Hematopoietic multipotent progenitor cell treated with erythropoietin and hydrocortisone succinate and interleukin-3 and kit ligand, for 17 days (in vitro differentiated cells): ENCODE results near the gene FMN1.

Experiments
- DNase-seq: peaks from one replicate; pipeline ENCODE4 v3.0.0-alpha.2; 2015; ENCODE audit warnings: low spot score

The FMN1 gene

DNA sequence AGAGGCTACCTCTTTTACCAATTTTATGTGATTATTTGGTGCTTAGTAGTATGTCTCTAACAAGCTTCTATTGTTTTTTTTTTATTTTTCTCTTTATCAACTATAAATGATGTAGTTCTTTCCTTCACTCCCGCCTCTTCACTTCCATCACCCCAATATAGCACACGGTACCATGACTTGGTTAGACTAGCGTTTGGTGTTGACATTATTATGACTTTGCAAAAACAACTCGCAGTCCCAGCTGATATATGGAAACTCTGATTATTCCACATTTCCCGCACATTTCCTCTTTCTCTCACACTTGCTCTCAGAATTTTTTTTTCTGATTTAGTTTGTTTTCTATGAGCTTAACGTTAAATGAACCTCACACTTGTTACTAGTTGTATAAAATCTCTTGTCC, 314.5 kb downstream of the FMN1 start:
- no peak for DNase-seq

DNA sequence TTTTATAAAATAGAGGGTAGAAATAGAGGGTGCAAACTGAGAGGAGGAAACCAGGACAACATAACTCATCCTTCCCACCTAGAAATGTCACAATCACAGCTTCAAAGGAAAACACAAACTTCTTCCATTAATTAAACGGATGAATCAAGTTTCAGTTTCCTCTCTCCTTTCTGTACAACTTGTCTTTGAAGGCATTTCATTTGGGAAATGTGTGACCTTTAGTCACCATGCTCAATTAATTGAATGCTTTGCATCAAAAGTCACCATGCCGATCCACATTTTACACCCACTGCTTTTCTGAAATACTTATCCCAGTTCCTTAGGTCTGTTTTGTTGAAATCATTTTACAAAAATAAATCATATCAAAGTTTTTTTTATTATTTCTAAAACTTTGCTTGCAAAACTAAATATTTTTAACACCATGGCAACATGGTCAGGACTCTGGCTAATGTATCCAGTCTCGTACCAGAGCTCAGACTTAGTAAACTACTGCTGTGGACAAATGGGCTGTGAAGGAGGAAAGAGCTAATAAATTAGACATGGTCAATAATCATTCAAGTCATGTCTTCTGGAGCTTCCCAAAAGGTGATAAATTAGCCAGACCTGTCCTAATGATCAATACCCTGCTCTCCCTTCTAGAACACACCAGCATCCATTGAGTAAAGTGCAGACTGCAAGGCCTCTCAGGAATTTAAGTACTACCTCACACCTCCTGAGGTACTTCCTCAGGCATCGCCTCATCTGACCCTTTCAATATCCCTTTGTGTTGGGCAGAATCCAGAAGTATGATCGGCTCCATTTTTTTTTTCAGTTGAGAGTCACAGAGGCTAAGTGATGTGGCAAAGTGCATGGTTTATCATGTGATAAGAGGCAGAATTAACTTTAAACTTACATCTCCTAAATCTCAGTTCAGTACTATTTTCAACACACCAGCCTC, 315.4 kb downstream of the FMN1 start:
- no peak for DNase-seq

DNA sequence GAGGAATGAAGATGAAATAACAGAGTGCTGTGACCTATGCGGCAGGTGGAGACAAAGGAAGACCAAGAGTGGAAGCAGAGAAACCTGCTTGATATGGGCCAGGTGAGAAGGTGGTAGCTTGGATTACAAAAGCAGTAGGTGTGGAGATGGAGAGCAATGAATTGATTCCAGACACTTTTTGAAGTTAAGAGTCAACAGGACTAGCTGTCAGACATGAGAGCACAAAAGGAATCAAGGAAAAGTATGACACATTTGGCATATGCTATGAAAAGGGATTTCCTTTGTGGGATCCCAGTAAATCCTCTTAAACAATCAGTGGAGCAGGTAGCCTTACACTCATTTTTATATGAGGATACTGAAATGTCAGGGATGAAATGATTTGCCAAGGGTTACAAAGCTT, 316.2 kb downstream of the FMN1 start:
- DNase-seq, result no peak

DNA sequence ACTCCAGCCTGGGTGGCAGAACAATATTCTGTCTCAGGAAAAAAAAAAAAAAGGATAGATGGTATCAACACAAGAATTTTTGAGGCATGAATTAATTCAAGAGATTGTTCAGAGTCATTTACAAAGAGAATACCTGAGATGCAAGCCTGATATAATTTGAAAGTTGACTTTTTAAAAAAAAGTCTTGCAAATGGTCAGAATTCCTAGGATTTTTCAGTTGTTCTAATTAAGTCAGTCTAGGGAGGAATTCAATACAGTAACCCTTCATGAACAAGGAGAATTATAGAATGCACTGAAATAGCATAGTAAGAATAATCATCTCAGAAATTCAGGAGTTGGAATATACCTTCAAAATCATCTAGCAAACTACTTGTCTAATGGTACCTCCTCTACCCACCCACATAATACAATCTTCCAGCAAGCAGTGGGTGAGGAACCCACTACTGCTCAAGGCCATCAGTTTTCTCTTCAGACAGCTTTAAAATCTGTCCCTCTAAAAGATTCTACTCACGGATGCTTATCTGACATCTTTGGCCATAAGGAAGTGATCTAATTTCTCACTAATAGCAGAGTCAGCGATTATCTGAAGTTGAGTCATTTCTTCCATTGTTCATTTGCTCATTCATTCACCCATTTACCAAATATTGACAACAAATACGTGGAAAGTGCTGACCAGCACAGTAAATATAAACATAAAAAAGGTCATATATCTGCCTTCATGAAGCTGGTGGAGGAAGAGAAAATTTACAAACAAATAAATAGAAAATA, 317.1 kb downstream of the FMN1 start:
- no peak for DNase-seq

DNA sequence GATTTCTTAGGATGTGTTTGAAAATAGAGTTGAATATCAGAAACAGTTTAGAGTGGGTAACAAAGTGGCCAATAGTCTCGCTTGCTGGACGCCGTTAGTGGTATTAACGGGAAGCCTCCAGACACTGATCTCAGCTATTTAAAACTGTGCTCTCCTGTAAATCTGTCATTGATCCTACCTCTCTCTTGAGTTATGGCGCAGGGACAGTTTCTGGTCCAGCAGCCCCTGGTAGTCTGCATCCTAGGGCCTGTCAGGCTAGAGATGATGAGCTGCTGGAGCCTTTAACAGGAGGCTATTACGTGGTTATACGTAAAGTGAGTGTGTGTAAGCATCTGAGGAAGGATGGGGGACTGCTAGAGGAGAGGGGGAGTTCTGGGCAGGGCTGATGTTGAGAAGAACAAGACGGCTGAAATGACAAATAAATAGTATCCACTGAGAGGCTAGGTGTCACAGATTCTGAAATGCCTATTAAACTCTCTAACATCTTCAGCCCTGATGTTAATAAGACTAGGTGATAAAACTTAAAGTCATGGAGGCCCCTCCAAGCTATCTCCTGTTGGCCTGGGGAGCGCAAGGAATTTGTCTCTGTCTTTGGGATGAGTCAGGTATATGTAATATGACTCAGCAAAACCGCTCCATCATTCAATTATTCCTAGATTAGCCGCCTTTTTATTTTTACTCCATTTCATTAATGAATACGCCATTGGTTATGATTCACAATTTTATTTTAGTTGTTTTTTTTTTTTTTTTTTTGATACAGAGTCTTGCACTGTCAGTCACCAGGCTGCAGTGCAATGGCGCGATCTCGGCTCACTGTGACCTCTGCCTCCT, 321.0 kb downstream of the FMN1 start:
- no peak for DNase-seq

DNA sequence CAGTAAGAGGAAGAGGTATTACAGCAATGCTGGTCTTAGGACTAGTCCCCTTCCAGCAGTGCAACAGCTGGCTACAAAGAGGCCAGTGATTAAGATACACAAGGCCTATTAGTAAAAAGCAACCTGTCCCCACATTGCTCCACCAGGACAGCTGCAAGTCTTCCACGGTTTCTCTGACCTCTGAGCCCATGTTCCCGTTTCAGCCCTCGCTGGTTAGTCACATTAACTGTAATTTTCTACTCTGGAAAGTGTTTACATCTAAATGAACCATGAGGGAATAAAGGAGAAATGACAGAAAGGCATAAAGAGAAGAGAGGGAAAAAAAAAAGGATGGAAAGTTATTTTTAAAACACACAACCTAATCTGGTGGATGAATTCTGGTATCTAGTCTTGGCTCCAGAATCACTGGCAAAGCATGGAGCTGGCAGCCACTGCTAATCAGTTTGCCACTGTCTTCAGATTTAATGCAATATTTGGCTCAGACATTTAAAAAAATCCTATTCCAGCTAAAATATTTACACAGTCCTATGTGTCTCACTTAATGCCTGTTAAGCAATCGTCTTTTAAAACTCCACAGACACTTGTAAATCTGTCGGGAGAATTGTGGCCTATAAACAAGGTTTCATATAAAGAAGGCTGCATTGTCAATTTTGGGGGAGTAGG, 321.8 kb downstream of the FMN1 start:
- DNase-seq, result no peak

DNA sequence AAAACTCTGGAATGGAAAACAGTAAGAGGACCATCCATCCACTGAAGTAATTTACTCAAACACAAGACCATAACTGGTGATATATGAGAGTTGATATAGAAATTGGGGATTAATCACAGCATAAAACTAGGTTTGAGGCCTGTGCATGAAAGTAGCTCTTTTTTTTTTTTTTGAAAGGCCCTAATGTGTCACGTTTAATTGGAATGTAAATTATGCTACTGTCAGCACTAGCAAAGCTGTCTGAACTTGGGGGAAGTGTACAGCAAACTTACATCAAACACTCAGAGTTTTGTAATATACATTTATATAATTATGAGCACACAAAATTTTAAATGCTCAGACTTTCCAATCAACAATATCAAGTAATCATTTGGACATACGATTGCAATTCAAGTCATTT, 322.6 kb downstream of the FMN1 start:
- no peak for DNase-seq

DNA sequence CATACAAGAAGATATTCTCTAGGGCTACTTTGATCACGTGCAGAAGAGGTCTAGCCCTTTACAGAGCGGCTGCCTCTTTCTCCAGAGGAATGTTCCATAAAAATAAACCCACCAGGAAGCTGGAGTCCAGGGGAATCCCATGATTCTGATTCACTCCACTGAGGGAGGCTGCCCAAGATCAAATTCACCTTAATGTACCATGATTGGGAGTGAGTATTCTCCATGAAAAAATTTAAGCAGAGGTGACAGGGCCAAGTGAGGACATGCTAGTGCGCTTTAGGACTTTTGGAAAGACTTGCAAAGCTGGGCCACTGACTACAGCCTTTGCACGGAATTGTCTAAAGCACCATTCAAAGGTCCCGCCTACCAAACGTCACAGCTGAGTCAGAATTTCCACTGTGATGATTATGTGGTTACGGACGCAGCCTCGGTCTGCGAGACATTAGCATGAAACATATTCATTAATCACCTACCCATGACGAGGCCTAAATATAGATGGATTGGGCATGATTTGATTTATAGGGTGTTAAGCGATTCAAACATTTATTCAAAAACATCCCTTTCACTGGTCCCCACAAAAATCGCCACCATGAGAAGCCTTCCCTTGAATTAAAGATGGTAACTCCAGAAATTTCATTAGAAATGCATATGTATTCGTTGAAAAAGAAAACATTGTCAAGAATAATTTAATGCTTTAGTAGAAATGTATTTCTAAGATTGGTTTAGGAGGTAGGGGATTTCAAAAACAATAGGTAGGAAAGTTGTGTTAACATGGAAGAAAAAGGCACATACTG, 324.1 kb downstream of the FMN1 start:
- no peak for DNase-seq

DNA sequence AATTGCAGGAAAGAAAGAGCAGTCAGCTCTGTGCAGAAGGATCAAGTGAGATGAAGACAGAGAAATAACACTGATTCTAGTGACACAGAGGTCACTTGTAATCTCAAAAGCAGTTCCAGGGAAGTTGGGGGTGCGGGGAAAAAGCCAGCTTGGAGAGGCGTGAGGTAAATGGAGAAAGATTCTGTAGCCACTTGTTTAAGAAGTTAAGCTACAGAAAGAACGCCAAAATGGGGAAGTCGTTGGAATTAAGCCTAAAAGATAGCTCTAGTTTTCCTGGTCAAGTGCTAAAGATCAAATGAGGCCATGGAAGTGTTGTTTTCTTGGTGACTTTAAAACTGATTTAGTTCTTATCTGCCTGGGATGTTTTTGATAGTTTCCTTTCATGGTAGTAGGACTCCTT, 324.7 kb downstream of the FMN1 start:
- no peak for DNase-seq

DNA sequence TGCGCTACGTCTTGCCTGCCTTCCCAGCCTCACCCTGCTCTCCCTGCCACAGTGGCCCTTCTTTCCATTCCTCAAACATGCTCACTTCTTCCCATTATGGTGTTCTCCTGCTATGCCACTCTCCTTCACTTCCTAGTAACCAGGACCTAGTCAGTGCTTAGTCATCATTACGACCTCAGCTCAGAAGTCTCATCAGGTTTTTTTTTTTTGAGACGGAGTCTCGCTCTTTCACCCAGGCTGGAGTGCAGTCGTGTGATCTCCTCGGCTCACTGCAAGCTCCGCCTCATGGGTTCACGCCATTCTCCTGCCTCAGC, 327.2 kb downstream of the FMN1 start:
- no peak for DNase-seq

DNA sequence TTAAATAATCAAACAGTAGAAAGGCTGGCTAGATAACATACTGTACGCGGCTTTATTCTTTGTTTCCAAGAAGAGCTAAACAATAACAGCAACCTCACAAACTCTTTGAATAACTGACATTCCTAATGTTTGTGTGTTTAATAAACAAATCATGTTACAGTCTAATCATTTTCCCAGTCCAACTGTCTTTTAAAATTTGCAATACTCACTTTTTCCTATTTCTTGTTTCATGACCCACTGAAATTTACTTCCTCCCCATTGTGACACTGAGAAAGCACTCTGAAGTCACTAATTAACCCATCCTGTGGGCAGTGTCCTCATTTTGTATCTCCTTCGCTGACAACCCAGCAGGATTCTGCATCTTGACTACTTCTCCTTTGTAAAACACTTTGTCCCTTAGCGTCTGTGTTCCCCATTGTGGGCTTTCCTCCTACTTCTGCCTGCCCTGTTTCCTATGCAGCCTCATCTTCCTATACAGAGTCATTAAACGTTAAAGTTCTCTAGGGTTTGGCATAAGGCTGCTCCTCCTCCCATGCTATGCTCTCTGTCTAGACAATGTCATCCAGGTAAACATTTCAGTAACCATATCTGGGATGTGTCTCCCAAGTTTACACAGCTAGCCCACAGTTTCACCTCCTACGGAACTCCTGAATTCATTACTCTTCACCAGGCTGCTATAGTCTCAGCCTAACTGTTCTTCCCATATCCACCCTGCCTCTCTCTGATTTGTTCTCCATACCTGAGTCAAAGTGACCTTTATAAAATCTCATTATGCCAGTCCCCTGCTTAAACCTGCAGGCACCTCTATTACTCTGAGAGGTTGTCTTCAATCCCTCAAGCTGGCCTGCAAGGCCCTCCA, 327.8 kb downstream of the FMN1 start:
- no peak for DNase-seq

DNA sequence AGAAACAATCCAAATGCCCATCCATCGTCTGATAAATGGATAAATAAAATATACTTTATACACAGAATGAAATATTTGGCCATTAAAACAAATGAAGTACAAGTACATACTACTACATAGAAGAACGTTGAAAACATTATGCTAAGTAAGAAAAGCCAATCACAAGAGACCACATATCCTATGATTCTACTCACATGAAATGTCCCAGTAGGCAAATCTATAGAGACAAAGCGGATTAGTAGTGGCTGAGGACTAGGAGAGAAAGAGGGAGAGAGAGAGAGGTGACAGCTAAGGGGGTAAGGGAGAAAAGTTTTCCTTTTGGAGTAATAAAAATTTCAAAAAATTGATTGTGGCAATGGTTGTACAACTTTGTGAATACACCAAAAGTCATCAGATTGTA, 329.7 kb downstream of the FMN1 start:
- DNase-seq, result no peak

DNA sequence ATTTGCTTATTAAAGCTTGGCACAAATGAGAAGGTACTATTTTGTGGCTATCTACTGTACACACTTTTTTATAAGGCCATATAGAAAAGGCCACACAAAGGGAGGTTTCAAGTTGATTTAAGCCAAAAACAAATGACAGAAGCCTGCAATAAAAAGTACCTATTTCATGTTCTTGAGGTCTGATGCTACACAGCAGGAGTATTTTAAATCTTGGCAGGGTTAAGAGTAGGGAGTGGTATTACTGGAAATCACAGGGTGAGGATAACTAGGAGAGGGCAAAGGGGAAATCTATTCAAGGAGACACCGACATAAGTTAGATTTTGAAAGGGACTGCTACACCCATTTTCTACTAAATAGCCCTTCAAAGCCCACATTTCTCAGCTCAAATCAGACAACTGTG, 330.5 kb downstream of the FMN1 start:
- DNase-seq, result no peak

DNA sequence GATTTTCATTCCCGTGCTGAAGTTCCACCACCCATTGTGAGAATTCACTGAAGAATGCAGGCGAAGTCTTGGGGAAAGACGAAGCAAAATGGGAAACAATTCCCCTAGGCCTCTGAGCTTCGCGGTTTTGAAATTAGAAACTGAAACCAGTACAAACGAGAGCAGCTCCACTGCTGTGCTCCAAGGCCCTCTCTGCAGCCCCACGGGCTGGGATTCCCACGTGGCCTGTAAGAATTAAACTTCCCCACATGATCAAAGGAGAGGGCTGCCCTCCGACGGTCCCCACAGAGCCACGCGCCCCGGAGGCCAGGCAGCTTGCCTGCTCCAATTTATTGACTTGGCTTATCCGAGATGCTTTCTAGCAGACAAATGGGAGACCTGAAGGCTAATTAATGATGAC, 332.8 kb downstream of the FMN1 start:
- DNase-seq, result no peak

DNA sequence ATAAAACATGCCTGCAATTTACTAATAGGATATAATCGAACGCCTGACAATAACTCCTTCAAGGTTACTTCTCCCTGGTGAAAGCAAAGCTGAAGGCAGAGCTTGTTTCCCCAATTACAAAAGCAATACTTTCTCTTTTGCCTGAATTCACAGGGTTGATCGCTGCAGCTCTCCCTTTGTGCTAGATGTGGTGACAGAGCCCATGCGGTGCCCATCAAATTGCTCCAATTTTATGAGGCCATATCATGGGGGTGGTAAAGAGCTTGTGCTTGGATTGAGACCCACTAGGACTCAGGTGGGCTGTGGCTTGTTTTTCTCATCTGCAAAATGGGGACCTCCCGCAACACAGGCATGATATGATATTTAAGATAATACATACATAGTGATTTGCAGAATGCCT, 333.3 kb downstream of the FMN1 start:
- no peak for DNase-seq

DNA sequence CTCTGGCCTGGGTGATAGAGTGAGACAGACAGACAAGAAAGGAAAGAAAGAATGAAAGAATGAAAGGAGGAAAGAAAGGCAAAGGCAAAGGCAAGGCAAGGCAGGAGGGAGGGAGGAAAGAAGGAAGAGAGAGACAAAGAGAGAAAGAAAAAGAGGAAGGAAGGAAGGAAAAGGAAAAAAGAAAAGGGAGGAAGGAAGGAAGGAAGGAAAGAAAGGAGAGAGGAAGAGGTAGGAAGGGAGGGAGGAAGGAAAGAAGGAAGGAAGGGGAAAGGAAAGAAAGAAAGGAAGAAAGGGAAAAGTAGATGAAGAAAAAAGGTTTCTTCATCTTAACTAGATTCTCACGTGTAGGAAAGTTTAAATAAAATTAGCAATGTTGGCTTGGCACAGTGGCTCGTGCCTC, 334.5 kb downstream of the FMN1 start:
- DNase-seq, result no peak

DNA sequence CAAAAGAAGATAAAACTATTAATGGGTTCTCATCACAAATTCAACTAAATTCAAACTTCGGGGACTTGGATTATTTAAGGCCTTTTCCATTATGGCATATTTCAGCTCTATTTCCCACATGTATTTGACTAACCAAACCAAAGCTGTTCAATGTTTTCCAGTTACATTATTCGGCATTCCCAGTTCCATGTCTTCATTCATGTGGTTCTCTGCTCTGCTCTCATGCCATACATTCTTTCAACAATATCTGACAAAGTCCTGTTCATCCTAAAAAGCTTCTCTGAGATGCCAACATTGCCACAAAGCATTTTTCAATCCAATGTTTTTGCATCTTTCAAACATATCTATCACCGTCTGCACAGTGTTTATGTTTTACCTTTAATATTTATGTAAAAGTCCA, 335.3 kb downstream of the FMN1 start:
- DNase-seq, result no peak

DNA sequence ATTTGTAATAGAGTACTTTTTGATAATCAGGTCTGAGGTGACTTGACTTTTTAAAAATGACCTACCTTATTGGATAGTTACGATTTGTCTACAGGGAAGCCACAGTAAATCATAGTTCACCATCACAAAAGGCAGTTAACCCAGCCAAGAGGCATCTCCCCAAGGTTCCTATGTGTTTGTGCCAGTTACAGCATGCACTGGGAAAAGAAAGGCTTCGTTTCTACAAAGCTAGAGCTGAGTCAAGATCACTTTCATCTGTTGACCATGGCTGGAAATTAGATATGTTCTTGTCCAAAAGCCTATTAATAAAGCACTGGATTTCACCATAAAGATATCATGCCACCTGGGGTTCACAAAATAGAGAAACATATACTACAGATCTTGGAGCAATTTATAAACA, 336.8 kb downstream of the FMN1 start:
- DNase-seq, result no peak

DNA sequence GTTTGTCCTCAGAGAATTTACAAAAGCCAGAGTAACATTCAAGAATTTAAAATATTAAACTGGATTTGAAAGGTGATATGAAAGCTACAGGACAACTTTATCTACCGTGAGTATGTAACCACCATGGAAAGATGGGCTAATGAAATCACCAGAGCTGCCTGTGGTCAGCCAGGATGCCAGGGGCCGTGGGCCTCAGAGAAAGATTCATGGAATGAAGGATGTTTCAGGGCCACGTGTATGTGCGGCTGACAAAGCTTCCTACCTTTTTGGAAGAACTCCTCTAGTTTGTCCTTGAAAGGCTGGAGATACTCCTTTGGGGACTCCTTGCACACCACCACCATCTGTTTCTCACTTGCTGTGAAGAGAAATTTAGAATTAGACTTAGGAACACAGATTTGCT, 337.8 kb downstream of the FMN1 start:
- DNase-seq, result no peak

DNA sequence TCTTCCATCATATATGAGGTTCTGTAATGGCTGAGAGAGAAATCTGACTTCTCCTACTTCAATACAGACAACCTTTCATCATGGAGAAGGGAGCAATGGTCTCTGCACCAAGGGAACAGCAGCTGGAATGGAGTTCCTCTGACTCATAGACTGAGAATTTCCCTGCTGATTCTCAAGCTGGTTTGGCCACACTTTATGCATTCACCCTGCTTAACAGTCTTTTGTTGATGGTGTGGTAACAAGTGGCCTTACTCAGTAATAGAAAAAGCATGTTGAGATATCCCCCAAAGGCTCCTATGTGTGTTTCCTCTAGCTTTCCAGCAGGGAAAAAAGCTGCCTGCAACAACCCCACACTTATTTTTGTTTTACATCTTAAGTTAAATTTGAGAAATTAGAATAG, 338.6 kb downstream of the FMN1 start:
- DNase-seq, result no peak
